ENCODE data around the gene ACAA1.
A peak's percentile ranks its signal among the peaks of the same experiment; 100 is the strongest.

The ACAA1 gene

GRCh38 chr3:38117748-38118420 is 19.0 kb downstream of the ACAA1 start:
- peak; percentile 83 for DNase-seq

DNA sequence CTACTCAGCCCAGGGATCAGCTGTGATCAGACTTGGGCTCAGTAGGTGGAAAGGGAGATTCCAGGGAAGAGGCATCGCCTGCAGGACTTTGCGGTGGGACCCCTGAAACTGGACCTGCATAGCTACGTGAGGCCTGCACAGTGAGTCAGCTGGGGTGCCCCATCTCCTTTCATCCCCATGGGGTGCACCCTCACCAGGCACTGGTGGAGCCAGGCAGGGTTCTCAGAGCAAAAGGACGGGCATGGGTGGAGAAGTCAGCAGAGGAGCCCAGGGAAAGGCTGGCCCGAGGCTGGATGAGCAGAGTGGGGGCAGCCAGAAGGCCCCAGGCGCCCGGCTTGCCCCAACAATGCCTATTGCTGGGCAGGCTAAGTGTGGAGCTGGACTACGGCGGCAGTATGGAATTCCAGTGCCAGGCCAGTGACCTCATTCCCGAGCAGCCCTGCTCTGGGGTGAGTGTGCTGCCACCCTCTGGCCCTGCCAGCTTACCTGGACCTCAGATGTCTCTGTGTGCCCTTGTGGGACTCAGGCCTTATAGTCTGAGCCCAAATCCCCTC is 19.7 kb downstream of the ACAA1 start:
- no peak for DNase-seq

DNA sequence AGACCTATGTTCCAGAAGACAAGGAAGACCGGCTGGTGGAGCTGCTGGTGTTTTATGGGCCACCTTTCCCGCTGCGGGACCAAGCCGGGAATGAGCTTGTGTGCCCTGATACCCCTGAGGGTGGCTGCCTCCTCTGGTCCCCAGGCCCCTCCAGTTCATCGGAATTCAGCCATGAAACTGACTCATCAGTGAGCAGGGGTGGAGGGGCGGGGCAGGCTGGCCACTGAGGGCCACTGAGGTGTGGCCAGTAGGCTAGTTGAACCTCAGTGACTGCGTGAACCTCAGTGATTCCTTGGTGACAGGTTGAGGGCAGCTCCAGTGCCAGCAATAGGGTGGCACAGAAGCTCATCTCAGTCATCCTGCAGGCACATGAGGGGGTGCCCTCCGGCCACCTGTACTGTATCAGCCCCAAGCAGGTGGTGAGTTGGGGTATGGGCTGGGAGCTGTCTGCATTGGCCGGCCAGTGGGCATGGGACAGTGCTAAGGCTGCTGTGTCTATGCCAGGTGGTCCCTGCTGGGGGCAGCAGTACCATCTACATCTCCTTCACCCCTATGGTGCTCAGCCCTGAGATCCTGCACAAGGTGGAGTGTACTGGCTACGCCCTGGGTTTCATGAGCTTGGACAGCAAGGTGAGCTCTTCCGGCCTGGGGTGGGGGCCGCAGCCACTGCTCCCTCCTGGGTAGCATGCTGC is 20.3 kb downstream of the ACAA1 start:
- DNase-seq = no peak

DNA sequence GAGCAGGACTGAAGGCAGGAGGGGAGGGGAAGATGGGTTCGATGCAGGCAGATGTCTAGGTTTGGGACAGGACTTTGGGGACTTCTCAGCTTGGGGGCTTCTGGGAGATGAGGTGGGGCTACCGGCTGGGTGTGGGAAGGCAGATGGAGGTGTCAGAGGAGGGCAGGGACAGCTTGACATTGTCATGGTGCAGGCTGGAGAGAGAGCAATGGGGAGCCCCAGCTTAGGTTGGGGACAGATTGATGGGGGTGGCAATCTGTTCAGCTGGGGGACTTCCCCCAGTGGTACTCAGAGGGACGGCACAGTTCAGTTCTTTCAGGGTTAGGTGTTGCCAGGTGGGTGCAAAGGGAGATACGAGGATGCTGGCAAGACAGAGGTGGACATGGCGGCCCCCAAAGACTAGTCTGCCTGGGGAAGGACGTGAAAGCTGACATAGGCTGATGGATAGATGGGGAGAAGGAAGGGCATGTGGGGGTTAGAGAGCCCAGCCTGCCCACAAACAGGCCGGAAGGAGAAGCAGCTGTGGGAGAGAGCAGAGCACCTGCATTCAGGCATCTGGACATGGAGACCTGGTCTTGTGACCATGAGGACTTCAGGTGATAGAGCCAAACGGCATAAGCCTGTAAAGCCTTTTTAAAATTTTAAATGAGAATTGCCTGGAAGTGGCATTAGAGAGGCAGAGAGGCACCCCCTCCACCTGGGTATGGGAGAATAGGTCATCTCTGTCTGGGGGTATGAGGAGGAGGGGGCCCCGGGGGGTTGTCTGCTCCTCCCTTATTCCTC is 21.1 kb downstream of the ACAA1 start:
- no peak for DNase-seq

DNA sequence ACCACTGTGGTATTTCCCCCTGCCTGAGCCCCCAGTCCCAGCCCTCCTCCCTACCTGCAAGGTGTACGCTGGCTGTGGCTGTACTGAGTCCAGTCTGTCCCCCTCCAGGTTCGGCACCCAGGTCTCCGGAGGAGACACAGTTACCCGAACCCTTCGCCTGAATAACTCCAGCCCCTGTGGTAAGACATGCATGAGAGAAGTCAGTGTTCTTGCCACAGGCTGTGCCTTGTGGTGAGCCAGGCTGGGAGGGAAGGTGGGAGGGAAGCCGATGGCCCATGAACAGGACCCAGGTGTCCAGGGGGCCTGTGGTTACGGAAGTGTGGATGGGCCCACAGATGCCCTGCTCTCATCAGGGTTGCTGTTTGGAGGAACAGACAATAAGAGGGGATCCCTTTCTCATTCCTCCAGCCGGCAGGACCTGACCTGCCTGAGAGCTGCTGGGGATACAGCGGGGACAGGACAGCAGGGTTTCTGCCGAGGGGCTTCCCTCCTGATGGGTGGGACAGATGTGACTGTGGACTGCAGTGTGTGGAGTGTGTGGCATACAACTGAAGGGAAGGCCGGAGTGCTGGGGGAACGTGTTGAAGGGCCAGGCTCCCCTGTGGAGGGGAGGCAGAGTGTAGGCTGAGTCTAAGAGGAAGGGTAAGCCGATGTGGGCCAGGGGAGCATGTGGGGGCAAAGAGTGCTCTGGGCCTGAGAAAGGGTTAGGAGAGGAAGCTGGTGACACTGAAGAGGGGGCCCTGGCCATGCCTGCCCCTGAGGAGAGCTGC is 21.9 kb downstream of the ACAA1 start:
- no peak for DNase-seq

DNA sequence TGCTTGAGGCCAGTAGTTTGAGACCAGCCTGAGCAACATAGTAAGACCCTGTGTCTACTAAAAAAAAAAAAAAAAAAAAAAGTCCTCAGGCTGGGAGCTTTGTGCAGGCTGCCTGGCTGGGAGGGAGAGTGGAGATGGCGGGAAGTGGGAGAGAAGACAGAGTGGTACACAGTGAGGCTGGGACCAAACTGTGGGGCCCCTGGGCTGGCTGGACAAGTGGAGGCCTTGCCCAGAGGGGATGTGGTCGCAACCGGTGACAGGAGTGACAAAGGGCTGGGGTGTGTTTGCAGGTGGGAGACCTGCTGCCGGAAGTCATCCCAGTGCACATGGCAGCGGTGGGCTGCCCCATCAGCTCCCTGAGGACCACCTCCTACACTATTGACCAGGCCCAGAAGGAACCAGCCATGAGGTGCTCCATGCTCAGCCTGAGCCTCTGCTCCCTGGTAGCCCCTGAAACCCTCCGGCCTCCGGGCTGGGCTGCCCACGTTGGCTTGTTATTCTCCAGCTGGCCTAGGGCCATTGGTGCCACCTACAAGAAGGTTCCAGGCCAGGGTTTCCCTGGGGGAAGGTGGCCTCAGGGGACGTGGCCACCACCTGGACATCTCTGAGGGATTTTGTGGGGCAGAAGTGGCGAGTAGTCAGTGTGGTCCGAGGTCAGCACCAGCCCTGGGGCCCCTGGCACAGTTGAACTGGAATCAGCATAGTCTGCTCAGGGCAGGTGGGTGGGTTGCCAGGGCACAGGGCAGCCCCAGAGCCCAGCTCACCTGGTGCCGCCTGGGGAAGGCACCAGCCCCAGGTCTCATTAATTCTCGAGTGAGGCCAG is 22.7 kb downstream of the ACAA1 start:
- no peak for DNase-seq

GRCh38 chr3:38112378-38112761 is 24.6 kb downstream of the ACAA1 start:
- DNase-seq = no peak

DNA sequence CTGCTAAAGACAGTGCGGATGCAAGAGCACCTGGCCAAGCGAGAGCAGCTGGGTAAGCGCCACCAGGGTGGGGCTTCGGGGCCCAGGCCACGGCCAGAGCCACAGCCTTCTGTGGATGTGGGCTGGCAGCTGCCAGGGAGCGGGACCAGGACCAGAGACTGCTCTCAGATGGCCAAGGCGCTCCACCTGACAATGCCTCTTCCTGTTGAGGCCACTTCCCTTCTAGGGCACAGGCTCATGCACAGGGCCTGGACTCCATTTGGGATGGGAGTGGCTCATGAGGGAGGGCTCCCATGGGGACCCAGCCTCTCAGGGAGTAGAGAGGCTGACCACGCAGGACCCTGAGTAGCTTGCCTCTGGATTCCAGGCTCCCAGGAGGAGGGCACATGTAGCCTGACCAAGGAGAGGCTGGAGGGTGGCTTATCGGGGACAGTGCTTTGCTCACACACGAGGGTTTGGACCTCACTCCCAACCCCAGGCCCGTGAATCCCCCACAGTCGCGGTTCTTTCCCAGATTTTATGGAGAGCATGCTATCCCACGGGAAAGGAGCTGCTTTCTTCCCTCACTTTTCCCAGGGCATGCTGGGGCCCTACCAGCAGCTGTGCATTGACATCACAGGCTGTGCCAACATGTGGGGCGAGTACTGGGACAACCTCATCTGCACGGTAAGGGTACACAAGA is 25.1 kb downstream of the ACAA1 start:
- DNase-seq = no peak

DNA sequence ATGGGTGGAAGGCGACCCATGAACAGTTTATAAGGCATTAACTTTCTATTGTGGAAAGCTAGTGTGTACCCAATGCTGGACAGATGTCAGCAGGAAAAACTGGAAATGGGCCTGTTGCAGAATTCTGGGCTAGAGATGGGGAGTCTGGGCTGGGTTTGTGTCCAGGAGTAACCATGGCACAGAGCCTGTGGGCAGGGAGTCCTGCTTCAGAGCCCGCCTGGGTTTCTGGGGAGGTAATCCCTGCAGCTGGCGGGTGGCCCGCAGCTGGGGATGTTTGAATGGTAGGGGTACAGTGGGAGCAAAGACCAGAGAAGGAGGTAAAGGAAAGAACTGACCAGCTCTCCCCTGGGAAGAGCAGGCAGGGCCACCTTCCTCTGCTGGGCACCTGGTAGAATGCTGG is 25.7 kb downstream of the ACAA1 start:
- DNase-seq = no peak

DNA sequence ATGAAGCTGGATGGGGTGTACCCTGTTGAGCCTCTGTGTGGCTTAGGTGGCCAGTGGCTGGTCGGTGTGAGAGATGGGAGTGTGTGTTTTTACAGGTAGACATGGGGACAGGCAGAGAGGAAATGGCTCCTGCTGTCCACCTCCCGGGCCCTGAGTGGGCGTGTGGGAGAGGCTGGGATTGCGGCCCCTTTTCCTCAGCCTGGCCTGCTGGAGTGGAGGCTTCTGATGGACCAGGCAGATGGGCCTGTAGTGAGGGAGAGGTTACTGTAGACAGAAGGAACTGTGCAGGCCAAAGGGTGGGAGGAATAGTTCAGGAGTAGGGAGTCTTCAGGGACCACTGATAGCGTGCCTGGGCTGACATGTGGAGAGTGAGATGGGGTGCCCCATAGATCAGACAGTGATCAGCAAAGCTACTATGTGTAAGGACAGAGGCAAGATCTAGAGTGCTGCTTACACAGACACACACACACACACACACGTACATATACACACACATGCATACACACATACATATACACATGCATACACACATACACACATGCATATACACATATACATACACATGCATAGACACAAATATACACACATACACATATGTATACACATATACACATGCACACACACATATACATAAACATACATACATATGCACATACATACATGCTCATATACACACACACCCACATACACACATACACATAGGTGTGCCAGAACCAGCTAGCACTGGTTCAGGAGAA is 26.4 kb downstream of the ACAA1 start:
- no peak for DNase-seq

GRCh38 chr3:38109580-38110313 is 27.2 kb downstream of the ACAA1 start:
- DNase-seq = no peak

DNA sequence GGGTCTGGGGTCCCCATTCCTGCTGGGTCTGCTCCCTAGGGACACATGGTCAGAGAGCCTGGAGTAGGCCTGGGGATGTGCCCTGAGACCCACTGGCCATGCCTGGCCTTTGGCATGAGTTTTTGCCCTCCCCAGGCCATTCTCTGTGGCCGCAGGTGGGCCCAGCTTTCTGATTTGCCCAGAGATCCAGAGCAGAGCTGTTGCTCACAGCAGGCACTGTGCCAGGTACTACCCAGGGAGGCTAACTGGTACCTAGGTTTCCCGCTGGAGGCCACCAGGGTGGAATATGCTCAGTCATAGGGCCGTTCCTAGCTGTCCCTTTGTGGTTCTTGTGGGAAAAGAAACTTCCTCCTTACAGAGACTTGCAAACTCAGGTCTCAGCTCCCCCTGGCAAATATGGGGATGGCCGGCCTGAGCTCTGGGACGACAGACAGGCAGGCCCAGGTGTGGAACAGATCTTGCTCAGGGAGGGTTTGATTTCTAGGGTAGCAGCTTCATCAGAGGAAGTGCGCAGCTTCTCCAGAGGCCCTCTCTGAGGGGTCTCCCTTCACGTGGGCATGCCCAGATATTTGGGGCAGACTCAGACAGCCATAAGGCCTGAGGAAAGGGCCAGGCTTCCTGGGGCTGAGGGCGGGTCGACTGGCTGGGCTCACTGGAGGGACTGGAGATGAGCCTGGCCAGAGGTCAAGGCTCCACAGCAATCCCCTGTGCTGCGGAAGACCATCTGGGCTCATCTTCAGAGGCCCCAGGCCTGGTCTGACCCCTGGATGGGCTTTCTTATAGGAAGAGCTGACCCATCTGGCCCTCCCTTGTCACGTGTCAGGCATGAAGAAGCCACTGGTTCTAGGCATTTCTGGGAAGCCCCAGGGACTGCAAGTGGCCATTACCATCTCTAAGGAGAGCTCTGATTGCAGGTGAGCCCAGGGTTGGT is 28.0 kb downstream of the ACAA1 start:
- no peak for DNase-seq

DNA sequence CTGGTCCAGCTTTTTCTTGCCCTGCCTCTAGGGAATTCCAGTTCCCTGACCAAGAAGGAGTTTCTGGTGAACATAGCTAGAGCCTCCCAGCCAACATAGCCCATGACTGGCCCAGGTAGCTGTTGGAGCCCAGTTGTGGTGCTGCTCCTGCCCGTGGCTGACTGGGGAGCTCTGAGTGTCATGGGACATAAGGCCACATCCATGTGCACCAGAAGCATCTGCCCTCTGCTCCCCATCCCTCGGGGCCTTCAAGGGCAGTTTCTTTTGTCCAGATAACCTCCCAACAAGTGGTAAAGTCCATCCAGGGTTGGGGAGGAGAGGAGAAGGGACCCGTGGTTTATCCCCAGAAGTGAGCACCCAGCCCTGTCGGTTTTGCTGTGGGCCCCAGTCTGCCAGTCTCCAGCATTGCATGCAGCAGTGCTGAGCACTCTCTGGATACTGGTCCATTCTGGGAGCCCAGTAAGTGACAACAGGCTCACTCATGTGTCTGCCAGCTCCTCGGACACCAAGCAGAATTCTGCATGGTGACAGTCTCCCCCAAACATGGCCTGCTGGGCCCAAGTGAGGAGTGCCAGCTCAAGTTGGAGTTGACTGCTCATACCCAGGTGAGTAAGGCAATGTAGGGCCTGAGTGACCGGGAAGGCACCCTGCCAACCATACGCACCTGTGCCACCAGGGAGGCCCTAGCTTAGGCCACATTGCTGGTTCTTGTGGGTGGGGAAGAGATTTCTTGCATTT is 28.8 kb downstream of the ACAA1 start:
- no peak for DNase-seq

DNA sequence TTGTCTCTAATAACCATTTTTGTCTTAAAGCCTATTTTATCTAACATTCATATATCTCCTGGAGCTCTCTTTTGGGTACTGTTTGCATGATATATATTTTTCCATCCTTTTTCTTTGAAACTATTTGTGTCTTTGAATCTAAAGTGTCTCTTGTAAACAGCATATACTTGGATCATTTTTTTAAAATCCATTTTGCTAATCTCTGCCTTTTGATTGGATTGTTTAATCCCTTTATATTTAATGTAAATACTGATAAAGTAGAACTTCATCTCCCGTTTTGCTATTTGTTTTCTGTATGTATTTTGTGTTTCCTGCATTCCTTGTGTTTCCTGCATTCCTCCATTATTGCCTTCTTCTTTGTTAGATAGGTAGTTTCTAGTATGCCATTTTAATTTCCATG is 31.4 kb downstream of the ACAA1 start:
- no peak for DNase-seq

DNA sequence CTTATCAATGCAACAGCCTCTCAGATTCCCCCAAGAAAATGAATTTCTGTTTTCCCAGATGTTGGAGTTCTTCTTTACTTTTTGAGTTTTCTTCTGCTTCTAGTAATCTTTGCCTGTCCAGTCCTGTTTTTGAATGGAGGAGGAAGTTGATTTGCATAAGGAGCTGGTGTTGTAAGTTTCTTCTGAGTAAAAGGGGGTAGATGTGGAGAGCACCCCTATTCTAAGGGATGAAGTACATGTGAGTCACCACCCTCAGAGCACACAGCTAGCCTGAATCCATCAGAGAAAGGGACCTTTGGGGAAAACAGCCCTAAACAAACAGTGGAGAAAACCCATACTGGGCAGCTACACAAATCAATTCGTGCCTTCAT is 34.5 kb downstream of the ACAA1 start:
- no peak for DNase-seq

DNA sequence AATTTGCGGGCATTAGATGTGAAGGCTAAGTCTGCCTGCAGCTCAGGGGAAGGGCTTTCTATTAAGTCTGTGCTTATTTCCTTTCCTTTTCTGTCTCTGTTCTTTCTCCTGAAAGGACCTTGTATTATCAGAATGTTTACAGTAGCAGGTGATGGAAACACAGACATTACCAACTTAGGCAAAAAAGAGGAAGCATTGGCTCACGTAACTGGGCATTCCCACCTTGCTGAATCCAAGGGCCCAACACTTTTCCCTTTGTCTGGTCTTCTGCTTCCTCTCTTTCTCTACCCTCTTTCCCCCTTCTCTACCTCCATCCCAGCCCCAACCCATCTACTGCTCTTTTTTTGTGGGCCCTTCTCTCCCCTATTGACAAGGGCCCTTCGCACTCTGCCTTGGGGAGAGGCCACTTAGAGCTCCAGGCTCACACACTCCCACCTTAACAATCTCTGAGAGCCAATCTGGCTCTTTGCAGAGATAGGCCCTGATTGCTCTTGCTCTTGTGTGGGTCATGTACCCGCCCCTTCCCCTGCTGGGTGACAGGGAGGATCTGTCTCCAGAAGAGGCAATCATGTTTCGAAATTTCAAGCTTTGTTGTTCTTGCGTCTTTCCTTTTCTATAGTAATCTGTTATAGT is 35.0 kb downstream of the ACAA1 start:
- DNase-seq = no peak

DNA sequence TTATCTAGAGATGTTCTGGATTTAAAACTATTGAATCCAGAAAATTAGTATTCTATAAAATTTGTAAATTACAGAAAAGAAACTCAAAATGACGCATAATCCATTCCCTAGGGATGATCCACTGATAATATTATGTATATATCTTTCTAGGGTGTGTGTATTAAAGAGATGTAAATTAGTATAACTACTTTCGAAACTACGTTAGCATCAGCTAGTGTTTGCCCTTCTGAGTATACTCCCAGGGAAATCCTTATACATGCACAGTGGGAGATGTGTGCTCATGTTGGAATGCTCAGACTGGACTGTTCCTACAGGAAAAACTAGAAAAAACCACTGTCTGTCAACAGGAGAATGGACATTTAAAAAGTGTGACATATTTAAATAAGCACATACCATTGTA is 36.4 kb downstream of the ACAA1 start:
- no peak for DNase-seq

DNA sequence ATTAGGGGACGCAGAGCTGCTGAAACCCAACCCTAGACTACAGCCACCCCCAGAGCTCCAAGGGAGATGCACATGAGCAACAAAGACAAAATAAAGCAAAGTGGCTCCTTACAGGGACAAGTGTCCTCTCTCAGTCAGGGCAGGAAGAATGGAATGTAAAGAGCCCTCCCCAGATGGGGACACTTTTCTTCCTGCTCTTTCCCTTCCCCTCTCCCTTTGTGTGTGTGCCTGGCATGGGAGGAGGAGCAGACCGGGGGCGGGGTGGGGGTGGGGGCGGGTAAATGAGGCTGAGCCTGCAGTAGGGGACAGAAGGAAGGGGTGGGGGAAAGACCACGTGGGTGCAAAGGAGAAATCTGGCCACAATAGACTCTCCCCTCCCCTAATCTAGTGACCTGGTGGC is 37.4 kb downstream of the ACAA1 start:
- DNase-seq = no peak
